Measurements from ENCODE around the gene SCUBE1.

DNA sequence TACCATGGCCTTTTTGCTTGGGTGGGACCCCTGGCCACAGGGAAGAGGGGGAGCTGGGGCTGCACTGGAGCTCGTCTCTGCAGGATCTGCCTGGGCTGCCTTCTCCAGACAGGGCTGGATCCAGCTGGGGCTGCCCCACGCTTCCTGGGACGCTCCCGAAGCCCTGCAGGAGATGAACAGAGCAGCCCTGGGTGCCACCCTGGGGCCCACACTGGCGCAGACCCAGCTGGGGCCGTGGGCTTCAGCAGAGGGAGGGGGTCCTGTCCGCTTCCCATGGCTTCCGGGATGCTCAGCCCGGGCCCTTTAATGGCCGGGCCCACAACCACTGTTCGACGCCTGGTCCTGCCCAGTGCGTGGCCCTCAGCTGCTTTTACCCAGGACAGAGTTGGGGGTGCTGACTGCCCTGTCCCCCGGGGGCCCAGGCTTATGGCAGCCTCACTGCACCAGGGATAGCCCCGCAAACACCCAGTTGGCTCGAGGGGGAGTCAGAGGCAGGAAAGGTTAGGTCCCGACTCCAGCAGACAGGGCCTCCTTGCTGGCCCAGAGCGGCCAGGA lies 179.9 kb downstream of the SCUBE1 start:
- TF ChIP-seq GATA3 (IDR thresholded peaks at IDR 0.05; ENCODE audit: low read depth, low read length) (no peak), GATA2 (IDR thresholded peaks at IDR 0.05; ENCODE audit: low read depth, low read length) (no peak)
